Endothelial cell of umbilical vein (primary cell): ENCODE data around the gene CTIF. TPM values are rescaled to one million over a fixed set of nuclear protein-coding genes. Genes with fewer than 3 reads are reported as not detected.

Experiments
- BruUV-seq: library from RNA; stranded (reverse); fragments of 400-500 nt; replicated peaks from 2 replicates; lab custom pipeline; 2021; lab: Mats Ljungman, UMichigan
- CTCF ChIA-PET: fragments of 300-600, 350-600 bp; sonication (Branson Sonifier 250); formaldehyde crosslinking; loops from one replicate; lab custom pipeline; 2021; ENCODE audit warnings: antibody characterized with exemption, inconsistent platforms; lab: Charles Lee
- POLR2A ChIA-PET: fragments of 300-600, 350-600 bp; sonication (Branson Sonifier 250); formaldehyde crosslinking; loops from one replicate; lab custom pipeline; 2021; ENCODE audit warnings: antibody characterized with exemption, inconsistent platforms; lab: Charles Lee
- DNase-seq: peaks from one replicate; pipeline ENCODE4 v3.0.0-alpha.2; 2011; ENCODE audit warnings: low read depth, low spot score
- FAIRE-seq: peaks from 2 replicates; lab custom pipeline; 2011; peaks lifted over from hg19 to GRCh38; lab: Jason Lieb, UNC
- H2AFZ ChIP-seq: 2 replicates; pipeline ENCODE4 v1.6.0; 2012; ENCODE audit warnings: low read depth, low read length, control low read depth, inconsistent platforms
- H3K27ac ChIP-seq: 2 replicates; pipeline ENCODE4 v1.5.1; 2011; ENCODE audit warnings: low read depth, mild to moderate bottlenecking, control low read depth, low read length, moderate library complexity; ENCODE audit not compliant: insufficient read depth
- H3K27me3 ChIP-seq, 2 experiments: 2 replicates each; pipeline versions ENCODE4 v1.6.0 to v1.6.1; 2011; ENCODE audit warnings: low read length in 2 of 2, mixed read lengths in 1 of 2; ENCODE audit not compliant: control insufficient read depth in 2 of 2, insufficient read depth in 2 of 2
- H3K36me3 ChIP-seq, 2 experiments: 2 replicates in 1 of 2; 3 replicates in 1 of 2; pipeline ENCODE4 v1.5.1; 2011; ENCODE audit warnings: low read length in 2 of 2, mild to moderate bottlenecking in 1 of 2, moderate library complexity in 1 of 2; ENCODE audit not compliant: control insufficient read depth in 2 of 2, insufficient read depth in 2 of 2; ENCODE audit errors: extremely low read depth in 1 of 2
- H3K4me1 ChIP-seq: 3 replicates; pipeline ENCODE4 v1.5.1; 2011; ENCODE audit warnings: mild to moderate bottlenecking, low read length; ENCODE audit not compliant: control insufficient read depth, insufficient read depth; ENCODE audit errors: extremely low read depth
- H3K4me2 ChIP-seq: 2 replicates; pipeline ENCODE4 v1.6.1; 2011; ENCODE audit warnings: low read length, control low read depth, mixed read lengths; ENCODE audit not compliant: insufficient read depth
- H3K4me3 ChIP-seq, 3 experiments: fragments of 200-600 bp in 1 of 3; sonication (generic), shearing (Covaris generic) in 1 of 3; replicated peaks in 1 of 3; 2 replicates each; pipeline ENCODE4 v1.5.1; 2011 to 2016; ENCODE audit warnings: control low read depth in 3 of 3, low read length in 3 of 3, mild to moderate bottlenecking in 2 of 3, inconsistent platforms in 1 of 3, low read depth in 1 of 3, moderate library complexity in 1 of 3; ENCODE audit not compliant: insufficient read depth in 1 of 3
- H3K79me2 ChIP-seq: 2 replicates; pipeline ENCODE4 v1.6.0; 2012; ENCODE audit warnings: low read length, inconsistent platforms; ENCODE audit not compliant: control insufficient read depth, insufficient read depth
- H3K9ac ChIP-seq: replicated peaks from 2 replicates; pipeline ENCODE3; 2011; ENCODE audit warnings: low read length, control low read depth; ENCODE audit not compliant: insufficient read depth; ENCODE audit errors: extremely low read depth
- H3K9me1 ChIP-seq: replicated peaks from 3 replicates; pipeline ENCODE4 v1.6.0; 2011; ENCODE audit warnings: mild to moderate bottlenecking, low read length; ENCODE audit not compliant: control insufficient read depth, insufficient read depth; ENCODE audit errors: extremely low read depth
- H3K9me3 ChIP-seq: replicated peaks from 2 replicates; pipeline ENCODE4 v1.5.1; 2012; ENCODE audit warnings: low read length, inconsistent platforms; ENCODE audit not compliant: control insufficient read depth, insufficient read depth
- H4K20me1 ChIP-seq: replicated peaks from 2 replicates; pipeline ENCODE3; 2011; ENCODE audit warnings: mild to moderate bottlenecking, low read length; ENCODE audit not compliant: control insufficient read depth, insufficient read depth; ENCODE audit errors: extremely low read depth
- EZH2 ChIP-seq: IDR thresholded peaks from 2 replicates; pipeline ENCODE4 v1.6.1; 2012; ENCODE audit warnings: borderline replicate concordance, low read depth, mild to moderate bottlenecking, moderate library complexity, low read length, inconsistent platforms; ENCODE audit not compliant: severe bottlenecking
- FOS ChIP-seq: IDR thresholded peaks from 2 replicates; pipeline ENCODE4 v1.6.1; 2011; ENCODE audit warnings: mild to moderate bottlenecking, low read length, moderate library complexity, borderline replicate concordance; ENCODE audit not compliant: insufficient read depth
- GATA2 ChIP-seq: IDR thresholded peaks from 2 replicates; pipeline ENCODE4 v1.7.0; 2011; ENCODE audit warnings: low read depth, mild to moderate bottlenecking, moderate library complexity, mixed read lengths, low read length; ENCODE audit not compliant: insufficient read length, insufficient read depth
- JUN ChIP-seq: IDR thresholded peaks from 2 replicates; pipeline ENCODE4 v1.6.1; 2011; ENCODE audit warnings: borderline replicate concordance, low read depth; ENCODE audit not compliant: insufficient read length, insufficient read depth
- MYC ChIP-seq: IDR thresholded peaks from one replicate; pipeline ENCODE4 v1.6.1; 2011; ENCODE audit warnings: mild to moderate bottlenecking, low read depth, low read length
- POLR2A ChIP-seq: IDR thresholded peaks from 2 replicates; pipeline ENCODE4 v1.6.1; 2012; ENCODE audit warnings: low read depth, mild to moderate bottlenecking, control low read depth, low read length
- POLR2AphosphoS5 ChIP-seq: IDR thresholded peaks from 2 replicates; pipeline ENCODE4 v1.6.1; 2012; ENCODE audit warnings: low read depth, mild to moderate bottlenecking, control low read depth, low read length, moderate library complexity; ENCODE audit not compliant: insufficient read depth
- dilution Hi-C: fragments of 300-500 bp; cut with MboI; formaldehyde crosslinking; loops from one replicate; pipeline ENCODE4 v1.15.0; 2019; ENCODE audit warnings: low sequenced_read_pairs; ENCODE audit not compliant: extremely low pct_ligation_motif_present
- intact Hi-C: fragments of 100-400 bp; cut with micrococcal nuclease; formaldehyde crosslinking; loops from one replicate; pipeline ENCODE4 v1.10.0; 2022
- polyA plus RNA-seq, 4 experiments: library from polyadenylated mRNA; depleted of rRNA in 3 of 4; stranded (reverse) in 3 of 4; unstranded in 1 of 4; fragments of >200 nt; gene quantifications; 2 replicates each; pipeline versions ENCODE4 v1.2.1 to v1.2.3, GENCODE V29; 2011 to 2012; ENCODE audit warnings: missing spikeins in 1 of 4
- total RNA-seq: library from RNA; stranded (reverse); gene quantifications from 2 replicates; pipeline ENCODE4 v1.2.3, GENCODE V29; 2021
- TF ChIP-seq, protein P1 (sequence below): IDR thresholded peaks from 2 replicates; pipeline ENCODE4 v1.6.1; 2011; ENCODE audit not compliant: insufficient read depth, insufficient read length
- TF ChIP-seq, protein P2 (sequence below), 2 donors: IDR thresholded peaks; 1 replicate in 1 of 2; 2 replicates in 1 of 2; pipeline ENCODE4 v1.5.1; 2011; ENCODE audit warnings: low read length in 2 of 2, mild to moderate bottlenecking in 2 of 2, moderate library complexity in 2 of 2, control low read depth in 1 of 2, inconsistent platforms in 1 of 2, low read depth in 1 of 2; ENCODE audit not compliant: insufficient read depth in 1 of 2; ENCODE audit errors: extremely low read depth in 1 of 2

CTIF gene
- total and polyA plus RNA-seq, 2 donors (not counting 3 experiments of a cell fraction or from before 2014, with no cell fraction given): 20.9 to 57.7 TPM

DNA sequence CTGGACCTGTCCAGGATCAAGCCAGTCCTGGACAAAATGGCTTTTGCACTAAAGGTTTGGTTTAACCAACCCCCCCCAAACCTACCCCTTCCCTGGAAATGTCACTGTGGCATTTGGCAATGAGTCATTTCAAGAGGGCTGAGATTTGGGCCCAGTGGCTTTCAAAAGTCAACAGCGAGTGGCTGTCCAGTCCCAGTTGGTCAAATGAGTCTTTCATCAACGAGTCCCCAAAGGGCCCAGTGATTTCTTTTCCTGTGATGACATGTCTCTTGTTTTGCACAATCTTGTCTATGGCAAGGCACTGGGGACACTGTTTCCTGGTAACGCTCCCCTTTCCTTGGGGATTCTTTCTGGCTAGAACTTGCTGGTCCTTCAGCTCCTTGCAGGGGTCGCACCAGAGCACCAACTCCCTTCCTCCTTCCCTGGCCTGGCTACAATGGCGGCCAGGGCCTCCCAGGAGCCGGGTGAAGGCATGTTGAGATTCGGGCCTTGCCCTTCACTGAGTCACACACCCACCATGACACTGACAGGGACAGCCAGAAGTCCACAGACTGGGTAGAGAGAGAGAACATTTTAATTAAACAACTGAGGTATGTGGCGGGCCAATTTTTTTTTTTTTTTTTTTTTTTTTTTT is 324.7 kb downstream of the CTIF start:
- no peak for DNase-seq
- H3K4me1 ChIP-seq: peaks cover 3% of the 10 kb centered on the region
- H4K20me1 ChIP-seq: no peaks in the 10 kb centered on the region
- FAIRE-seq: no peak
- H3K4me2 ChIP-seq: no peak overlapping the region
- no TSS peak for BruUV-seq
- POLR2A ChIA-PET: no interaction called here
- no peak overlapping the region for H3K4me3 ChIP-seq
- CTCF ChIA-PET: no interaction called here
- no peaks in the 10 kb centered on the region for H3K9me3 ChIP-seq
- intact Hi-C loops (no loop called here), dilution Hi-C loops (no loop called here)
- H3K9me1 ChIP-seq: no peaks in the 10 kb centered on the region
- no peak overlapping the region for H2AFZ ChIP-seq
- no peaks in the 10 kb centered on the region for H3K79me2 ChIP-seq
- TF ChIP-seq, protein P1, sequence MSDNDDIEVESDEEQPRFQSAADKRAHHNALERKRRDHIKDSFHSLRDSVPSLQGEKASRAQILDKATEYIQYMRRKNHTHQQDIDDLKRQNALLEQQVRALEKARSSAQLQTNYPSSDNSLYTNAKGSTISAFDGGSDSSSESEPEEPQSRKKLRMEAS: no peak
- no peak for TF ChIP-seq POLR2A
- no peak for TF ChIP-seq GATA2
- TF ChIP-seq MYC: no peak
- no peak for TF ChIP-seq POLR2AphosphoS5
- TF ChIP-seq JUN: no peak
- TF ChIP-seq, protein P2, sequence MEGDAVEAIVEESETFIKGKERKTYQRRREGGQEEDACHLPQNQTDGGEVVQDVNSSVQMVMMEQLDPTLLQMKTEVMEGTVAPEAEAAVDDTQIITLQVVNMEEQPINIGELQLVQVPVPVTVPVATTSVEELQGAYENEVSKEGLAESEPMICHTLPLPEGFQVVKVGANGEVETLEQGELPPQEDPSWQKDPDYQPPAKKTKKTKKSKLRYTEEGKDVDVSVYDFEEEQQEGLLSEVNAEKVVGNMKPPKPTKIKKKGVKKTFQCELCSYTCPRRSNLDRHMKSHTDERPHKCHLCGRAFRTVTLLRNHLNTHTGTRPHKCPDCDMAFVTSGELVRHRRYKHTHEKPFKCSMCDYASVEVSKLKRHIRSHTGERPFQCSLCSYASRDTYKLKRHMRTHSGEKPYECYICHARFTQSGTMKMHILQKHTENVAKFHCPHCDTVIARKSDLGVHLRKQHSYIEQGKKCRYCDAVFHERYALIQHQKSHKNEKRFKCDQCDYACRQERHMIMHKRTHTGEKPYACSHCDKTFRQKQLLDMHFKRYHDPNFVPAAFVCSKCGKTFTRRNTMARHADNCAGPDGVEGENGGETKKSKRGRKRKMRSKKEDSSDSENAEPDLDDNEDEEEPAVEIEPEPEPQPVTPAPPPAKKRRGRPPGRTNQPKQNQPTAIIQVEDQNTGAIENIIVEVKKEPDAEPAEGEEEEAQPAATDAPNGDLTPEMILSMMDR (IDR thresholded peaks at IDR 0.05; ENCODE audit: extremely low read depth in 1 of 2, insufficient read depth in 1 of 2, low read depth in 1 of 2, low read length in 2 of 2): no peak
- no peak for TF ChIP-seq FOS
- no peak for TF ChIP-seq EZH2
- H3K9ac ChIP-seq: no peak overlapping the region
- no peaks in the 10 kb centered on the region for H3K36me3 ChIP-seq
- H3K27me3 ChIP-seq: no peaks in the 10 kb centered on the region
- H3K27ac ChIP-seq: no peak overlapping the region
